C4-2B (cell line): ENCODE data around the gene GALNT3.

Experiments used
- CTCF ChIP-seq: fragments of 450-650 bp; conservative IDR thresholded peaks from 2 replicates; pipeline ENCODE4 v1.5.1; 2017; ENCODE audit warnings: mild to moderate bottlenecking
- ZFX ChIP-seq: fragments of 450-650 bp; IDR thresholded peaks from 2 replicates; pipeline ENCODE4 v1.6.1; 2017

GRCh38 chr2:165814473-165814872 is 20.4 kb upstream of the GALNT3 start:
- TF ChIP-seq CTCF (no peak), ZFX (no peak)
